Measurements from ENCODE around the gene RAB5B.
A peak's percentile ranks its signal among the peaks of the same experiment; 100 is the strongest.
"Not testable (repeated sequence)": the region's sequence is repeated elsewhere in the genome, so short reads cannot be mapped to it uniquely, and the experiment has no call there.

Gene RAB5B

DNA sequence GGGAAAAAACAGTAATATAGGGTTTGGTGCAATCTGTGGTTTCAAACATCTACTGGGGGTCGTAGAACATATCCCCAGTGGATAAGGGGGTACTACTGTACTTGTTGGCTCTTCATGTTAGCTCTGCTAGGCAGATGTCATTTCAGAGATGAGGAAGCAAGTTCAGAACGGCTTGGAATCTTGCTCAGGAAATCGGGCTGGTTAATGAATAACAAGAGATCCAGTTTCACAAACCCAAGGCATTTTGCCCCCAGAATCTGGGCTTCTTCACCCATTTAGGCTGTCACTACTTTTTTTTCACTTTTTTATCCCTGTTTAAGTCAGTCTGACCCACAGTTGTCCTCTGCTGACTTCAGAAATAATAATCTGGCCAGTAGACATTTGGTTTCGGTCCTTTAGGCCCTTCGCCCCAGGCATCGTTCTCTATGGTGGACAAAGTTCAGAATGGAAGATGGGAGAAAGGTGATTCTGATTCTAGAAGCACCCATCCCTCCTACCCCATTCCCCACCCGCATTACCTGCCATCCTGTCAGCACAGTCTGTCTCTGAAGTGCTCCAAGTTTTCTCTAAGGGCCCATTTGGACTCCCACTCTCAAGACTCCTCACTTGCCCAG, 27.7 kb downstream of the RAB5B start:
- no peaks in the 10 kb centered on the region for H3K4me1 ChIP-seq (ENCODE audit: control insufficient read depth, insufficient read depth, low read length, poor library complexity, severe bottlenecking)
- H3K27ac ChIP-seq (ENCODE audit: low read depth, low read length, severe bottlenecking), result no peak overlapping the region
- 88 to 94% methylated on average over 4 of the region's 7 CpGs for WGBS, 2 experiments (ENCODE audit: insufficient coverage in 2 of 2)
- no peaks in the 10 kb centered on the region for H3K9me3 ChIP-seq (ENCODE audit: control insufficient read depth, low read length)
- H3K36me3 ChIP-seq (ENCODE audit: control insufficient read depth, insufficient read depth, low read length), result peaks cover 22% of the 10 kb centered on the region
- no peak overlapping the region for H3K4me3 ChIP-seq (ENCODE audit: extremely low read depth, insufficient read depth, low read length, poor library complexity, severe bottlenecking)

DNA sequence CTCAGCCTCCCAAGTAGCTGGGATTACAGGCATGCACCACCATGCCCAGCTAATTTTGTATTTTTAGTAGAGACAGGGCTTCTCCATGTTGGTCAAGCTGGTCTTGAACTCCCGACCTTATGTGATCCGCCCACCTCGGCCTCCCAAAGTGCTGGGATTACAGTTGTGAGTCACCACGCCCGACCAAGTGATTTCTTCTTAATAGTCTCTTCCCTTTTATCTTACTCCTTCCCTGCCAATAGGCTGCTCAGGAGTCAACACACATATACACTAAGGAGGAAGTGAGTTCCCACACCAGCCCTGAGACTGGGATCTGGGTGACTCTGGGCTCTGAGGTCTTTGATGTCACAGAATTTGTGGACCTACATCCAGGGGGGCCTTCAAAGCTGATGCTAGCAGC, 29.5 kb downstream of the RAB5B start:
- H3K36me3 ChIP-seq (ENCODE audit: control insufficient read depth, insufficient read depth, low read length), result peaks cover 22% of the 10 kb centered on the region
- H3K27ac ChIP-seq (ENCODE audit: low read depth, low read length, severe bottlenecking); H3K9me3 ChIP-seq (ENCODE audit: control insufficient read depth, low read length); H3K4me1 ChIP-seq (ENCODE audit: control insufficient read depth, insufficient read depth, low read length, poor library complexity, severe bottlenecking); H3K4me3 ChIP-seq (ENCODE audit: extremely low read depth, insufficient read depth, low read length, poor library complexity, severe bottlenecking): not testable (repeated sequence)
- 97 to 100% methylated on average over 1 to 5 of the region's 5 CpGs for WGBS, 2 experiments (ENCODE audit: insufficient coverage in 2 of 2)

DNA sequence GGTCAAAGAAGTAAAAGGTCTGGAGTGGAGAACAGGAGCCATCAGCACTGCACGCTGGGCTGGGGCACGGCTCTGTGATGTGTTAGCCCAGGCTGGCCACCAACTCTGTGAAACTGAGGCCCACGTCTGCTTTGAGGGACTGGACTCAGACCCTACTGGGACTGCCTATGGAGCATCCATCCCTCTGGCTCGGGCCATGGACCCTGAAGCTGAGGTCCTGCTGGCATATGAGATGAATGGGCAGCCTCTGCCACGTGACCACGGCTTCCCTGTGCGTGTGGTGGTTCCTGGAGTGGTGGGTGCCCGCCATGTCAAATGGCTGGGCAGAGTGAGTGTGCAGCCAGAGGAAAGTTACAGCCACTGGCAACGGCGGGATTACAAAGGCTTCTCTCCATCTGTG, 30.3 kb downstream of the RAB5B start:
- WGBS, 2 experiments (ENCODE audit: insufficient coverage in 2 of 2), result 93 to 94% methylated on average over 10 of the region's 10 CpGs
- no peaks in the 10 kb centered on the region for H3K4me1 ChIP-seq (ENCODE audit: control insufficient read depth, insufficient read depth, low read length, poor library complexity, severe bottlenecking)
- H3K36me3 ChIP-seq (ENCODE audit: control insufficient read depth, insufficient read depth, low read length), result peaks cover 22% of the 10 kb centered on the region
- H3K4me3 ChIP-seq (ENCODE audit: extremely low read depth, insufficient read depth, low read length, poor library complexity, severe bottlenecking), result no peak overlapping the region
- H3K27ac ChIP-seq (ENCODE audit: low read depth, low read length, severe bottlenecking), result no peak overlapping the region
- H3K9me3 ChIP-seq (ENCODE audit: control insufficient read depth, low read length), result no peaks in the 10 kb centered on the region

DNA sequence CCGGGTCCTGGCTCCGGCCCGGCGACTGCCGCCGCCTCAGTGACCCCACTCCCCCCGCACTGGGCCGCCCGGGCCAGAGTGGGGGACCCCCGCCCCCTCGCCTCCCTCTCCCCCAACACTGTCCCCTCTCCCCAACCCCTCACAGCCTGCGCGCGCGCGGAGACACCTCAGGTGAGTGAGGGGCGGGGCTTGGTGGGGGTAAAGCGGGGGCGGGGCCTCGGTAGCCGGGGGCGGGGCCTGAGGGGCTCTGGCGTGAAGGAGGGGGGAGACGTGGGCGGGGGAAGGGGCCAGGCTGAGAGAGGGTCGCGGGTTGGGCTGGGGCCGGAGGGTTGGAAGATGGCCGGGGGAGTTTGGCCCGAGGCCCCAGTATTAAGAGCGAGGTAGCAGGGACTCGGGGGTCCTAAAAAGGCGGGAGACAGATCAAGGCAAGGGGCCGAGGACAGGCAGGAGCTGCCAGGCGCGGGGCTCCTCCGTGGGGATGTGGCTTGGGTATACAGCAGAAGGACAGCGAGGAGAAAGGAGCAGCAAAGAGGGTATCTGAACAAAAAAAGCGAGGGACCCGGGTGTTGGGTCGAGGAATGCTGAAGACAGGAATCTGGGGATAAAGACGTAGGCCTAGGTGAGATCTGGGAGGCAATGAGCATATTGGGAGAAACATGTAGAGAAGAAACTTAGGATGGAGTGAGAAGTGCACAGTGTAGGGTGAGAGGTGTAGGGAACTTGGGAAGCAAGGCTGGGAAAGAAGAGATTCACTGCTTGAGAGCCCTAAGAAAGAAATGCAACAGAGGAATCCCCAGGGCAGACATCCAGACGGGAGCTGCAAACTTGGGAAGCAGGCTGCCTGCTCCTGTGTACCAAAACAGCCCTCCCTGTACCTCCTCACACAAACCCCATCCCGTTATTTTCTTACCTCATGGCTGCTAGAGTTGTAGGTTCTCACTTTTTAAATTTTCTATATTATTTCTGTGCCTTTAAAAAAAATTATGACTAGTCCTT, 34.0 kb downstream of the RAB5B start:
- Histone ChIP-seq H3K4me3 (ENCODE audit: extremely low read depth, insufficient read depth, low read length, poor library complexity, severe bottlenecking) (peak overlapping the region; percentile 70), H3K9me3 (ENCODE audit: control insufficient read depth, low read length) (no peaks in the 10 kb centered on the region), H3K36me3 (ENCODE audit: control insufficient read depth, insufficient read depth, low read length) (peaks cover 11% of the 10 kb centered on the region), H3K4me1 (ENCODE audit: control insufficient read depth, insufficient read depth, low read length, poor library complexity, severe bottlenecking) (peaks cover 3% of the 10 kb centered on the region), H3K27ac (ENCODE audit: low read depth, low read length, severe bottlenecking) (peak overlapping the region; percentile 62)
- WGBS, 2 experiments (ENCODE audit: insufficient coverage in 2 of 2), result 1 to 2% methylated on average over 20 to 21 of the region's 44 CpGs

DNA sequence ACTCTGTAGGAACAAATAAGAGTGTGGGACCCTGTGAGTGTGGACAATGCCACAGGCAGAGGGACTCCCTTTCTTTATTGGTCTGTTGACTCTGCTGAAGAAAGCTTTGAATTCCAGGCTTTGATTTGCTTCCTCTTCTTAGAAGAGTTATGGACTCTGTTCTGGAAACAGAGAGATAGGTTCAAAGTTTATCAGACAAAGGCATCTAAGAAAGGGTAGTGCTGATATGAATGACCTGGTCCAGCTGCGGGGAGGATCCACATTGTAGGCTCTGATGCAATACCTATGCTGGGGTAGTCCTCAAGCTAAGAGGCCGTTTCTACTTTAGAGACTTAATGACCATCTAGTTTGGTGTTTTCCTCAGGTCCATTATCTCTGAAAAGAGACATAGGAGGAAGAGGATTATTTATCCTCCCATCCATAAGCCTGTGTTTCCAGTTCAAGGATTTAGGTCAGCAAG, 36.3 kb downstream of the RAB5B start:
- no peaks in the 10 kb centered on the region for H3K9me3 ChIP-seq (ENCODE audit: control insufficient read depth, low read length)
- 83 to 100% methylated on average over 1 of the region's 2 CpGs for WGBS, 2 experiments (ENCODE audit: insufficient coverage in 2 of 2)

DNA sequence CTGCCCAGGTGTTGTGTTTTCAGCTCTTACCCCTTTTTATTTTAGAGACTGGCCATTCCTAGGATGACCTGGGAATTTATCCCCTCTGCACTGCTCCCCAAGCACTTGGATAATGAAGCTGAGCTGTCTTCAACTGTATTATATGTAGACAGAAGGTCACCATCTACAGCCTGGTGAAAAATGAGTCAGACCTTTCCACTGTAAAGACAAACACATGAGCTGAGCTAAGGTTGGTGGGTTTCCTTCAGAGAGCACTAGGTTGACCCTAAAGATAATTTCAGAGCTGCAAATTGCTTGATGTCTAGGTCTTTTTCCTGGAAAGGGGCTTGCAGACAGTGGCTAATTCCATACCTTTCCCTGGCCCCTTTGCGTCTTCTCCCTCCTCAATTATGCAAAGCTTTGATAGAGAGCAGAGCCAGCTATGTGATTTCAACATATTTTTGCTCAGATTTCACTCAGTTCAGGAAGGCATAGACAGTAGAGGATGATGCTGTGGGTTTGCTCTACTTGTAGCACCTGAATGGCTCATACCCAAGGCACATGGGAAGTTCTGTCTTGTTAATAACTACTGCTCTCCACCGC, 37.7 kb downstream of the RAB5B start:
- no CpG with 5 or more reads among the region's 2 CpGs for WGBS, 2 experiments (ENCODE audit: insufficient coverage in 2 of 2)
- no peaks in the 10 kb centered on the region for H3K36me3 ChIP-seq (ENCODE audit: control insufficient read depth, insufficient read depth, low read length)
- H3K4me1 ChIP-seq (ENCODE audit: control insufficient read depth, insufficient read depth, low read length, poor library complexity, severe bottlenecking), result peaks cover 3% of the 10 kb centered on the region
- no peak overlapping the region for H3K27ac ChIP-seq (ENCODE audit: low read depth, low read length, severe bottlenecking)
- no peak overlapping the region for H3K4me3 ChIP-seq (ENCODE audit: extremely low read depth, insufficient read depth, low read length, poor library complexity, severe bottlenecking)
- no peaks in the 10 kb centered on the region for H3K9me3 ChIP-seq (ENCODE audit: control insufficient read depth, low read length)

More for the DNA sequence above, 36.3 kb downstream of the RAB5B start:
- no peaks in the 10 kb centered on the region for H3K36me3 ChIP-seq (ENCODE audit: control insufficient read depth, insufficient read depth, low read length)
- no peak overlapping the region for H3K27ac ChIP-seq (ENCODE audit: low read depth, low read length, severe bottlenecking)
- H3K4me3 ChIP-seq (ENCODE audit: extremely low read depth, insufficient read depth, low read length, poor library complexity, severe bottlenecking), result no peak overlapping the region
- peaks cover 3% of the 10 kb centered on the region for H3K4me1 ChIP-seq (ENCODE audit: control insufficient read depth, insufficient read depth, low read length, poor library complexity, severe bottlenecking)

DNA sequence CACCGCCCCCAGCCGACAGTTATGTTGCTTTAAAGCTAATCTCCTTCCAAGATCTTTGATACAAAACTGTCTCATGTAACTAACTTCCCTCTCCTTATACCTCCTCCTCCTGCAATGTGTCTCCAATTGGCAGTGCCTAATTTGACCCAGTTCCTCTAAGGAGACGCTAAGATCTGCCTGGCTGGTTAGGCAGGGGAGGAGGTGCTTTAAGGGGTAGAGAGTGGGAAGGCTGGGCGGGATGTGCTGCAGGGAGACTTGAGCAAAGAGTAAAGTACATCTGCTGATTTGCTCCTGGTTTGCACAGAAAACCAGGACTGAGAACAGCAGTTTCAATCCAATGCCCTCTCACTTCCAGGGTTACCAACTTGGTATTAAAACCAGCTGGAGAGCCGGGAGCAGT, 39.6 kb downstream of the RAB5B start:
- no peak overlapping the region for H3K27ac ChIP-seq (ENCODE audit: low read depth, low read length, severe bottlenecking)
- WGBS, 2 experiments (ENCODE audit: insufficient coverage in 2 of 2), result 92 to 97% methylated on average over 4 to 5 of the region's 5 CpGs
- no peak overlapping the region for H3K4me3 ChIP-seq (ENCODE audit: extremely low read depth, insufficient read depth, low read length, poor library complexity, severe bottlenecking)
- peaks cover 3% of the 10 kb centered on the region for H3K4me1 ChIP-seq (ENCODE audit: control insufficient read depth, insufficient read depth, low read length, poor library complexity, severe bottlenecking)
- no peaks in the 10 kb centered on the region for H3K36me3 ChIP-seq (ENCODE audit: control insufficient read depth, insufficient read depth, low read length)
- H3K9me3 ChIP-seq (ENCODE audit: control insufficient read depth, low read length), result no peaks in the 10 kb centered on the region

DNA sequence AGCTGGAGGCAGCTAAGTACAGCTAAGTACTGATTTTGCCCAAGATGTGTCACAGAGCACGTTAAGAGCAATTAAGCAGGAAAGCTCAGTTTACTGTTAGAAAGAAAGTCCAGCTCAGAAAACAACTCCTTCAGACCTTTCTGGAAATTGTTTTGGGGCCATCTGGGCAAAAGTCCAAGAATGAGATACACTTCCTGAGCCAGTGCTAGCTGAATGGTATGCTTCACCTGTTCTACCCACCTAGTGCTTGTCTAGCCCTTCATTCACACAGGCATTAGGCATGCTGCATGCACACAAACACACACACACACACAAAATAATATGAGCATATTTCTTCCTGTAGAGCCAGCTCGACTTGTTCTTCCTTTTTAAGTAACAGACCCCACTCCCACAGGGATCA, 40.3 kb downstream of the RAB5B start:
- Histone ChIP-seq H3K36me3 (ENCODE audit: control insufficient read depth, insufficient read depth, low read length) (no peaks in the 10 kb centered on the region), H3K4me3 (ENCODE audit: extremely low read depth, insufficient read depth, low read length, poor library complexity, severe bottlenecking) (no peak overlapping the region), H3K4me1 (ENCODE audit: control insufficient read depth, insufficient read depth, low read length, poor library complexity, severe bottlenecking) (peaks cover 3% of the 10 kb centered on the region), H3K27ac (ENCODE audit: low read depth, low read length, severe bottlenecking) (no peak overlapping the region), H3K9me3 (ENCODE audit: control insufficient read depth, low read length) (no peaks in the 10 kb centered on the region)
- WGBS, 2 experiments (ENCODE audit: insufficient coverage in 2 of 2), result 67 to 80% methylated on average over 1 of the region's 2 CpGs

DNA sequence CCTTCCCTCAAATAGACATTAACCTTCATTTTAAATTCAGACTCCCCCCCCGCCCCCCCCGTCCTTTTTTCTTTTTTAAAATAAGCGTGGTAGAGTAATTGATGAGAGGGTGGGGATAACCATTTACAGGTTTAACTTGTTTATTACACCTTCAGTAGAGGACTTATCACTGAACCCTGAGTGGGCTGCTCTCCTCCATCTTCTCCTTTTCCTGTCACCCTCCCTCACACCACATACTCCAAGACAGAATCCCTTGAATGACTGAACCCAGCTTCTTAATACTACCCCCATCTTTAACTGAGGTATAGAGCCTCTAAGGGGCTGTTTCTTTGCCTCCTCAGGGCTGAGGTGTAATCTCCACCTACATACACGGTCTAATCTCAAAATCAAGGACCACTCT, 43.3 kb downstream of the RAB5B start:
- peaks cover 21% of the 10 kb centered on the region for H3K4me1 ChIP-seq (ENCODE audit: control insufficient read depth, insufficient read depth, low read length, poor library complexity, severe bottlenecking)
- no peaks in the 10 kb centered on the region for H3K9me3 ChIP-seq (ENCODE audit: control insufficient read depth, low read length)
- no peak overlapping the region for H3K4me3 ChIP-seq (ENCODE audit: extremely low read depth, insufficient read depth, low read length, poor library complexity, severe bottlenecking)
- H3K36me3 ChIP-seq (ENCODE audit: control insufficient read depth, insufficient read depth, low read length), result no peaks in the 10 kb centered on the region
- WGBS, 2 experiments (ENCODE audit: insufficient coverage in 2 of 2), result 100% methylated on average over 1 of the region's 4 CpGs; no CpG with 5 or more reads in 1 of the 2 experiments
- H3K27ac ChIP-seq (ENCODE audit: low read depth, low read length, severe bottlenecking), result no peak overlapping the region

DNA sequence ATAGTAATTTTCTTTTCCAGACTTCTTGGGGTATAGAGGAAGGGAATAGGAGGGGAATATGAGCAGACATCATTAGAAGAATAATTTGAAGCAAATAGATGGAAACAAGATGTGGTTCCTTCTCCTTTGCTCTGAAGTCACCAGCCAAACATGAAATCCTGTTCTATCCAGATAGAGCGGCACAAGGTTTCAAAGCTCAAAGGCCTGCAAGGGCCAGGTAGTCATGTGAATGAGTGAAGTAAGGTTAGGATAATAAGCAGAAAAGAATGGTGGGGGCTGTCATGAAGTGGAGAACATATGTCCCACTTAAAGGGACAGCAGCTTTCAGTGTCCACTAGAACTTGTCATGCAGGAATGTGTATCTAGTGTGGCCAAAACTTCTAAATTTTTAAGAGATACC, 44.5 kb downstream of the RAB5B start:
- peaks cover 24% of the 10 kb centered on the region for H3K4me1 ChIP-seq (ENCODE audit: control insufficient read depth, insufficient read depth, low read length, poor library complexity, severe bottlenecking)
- no peak overlapping the region for H3K27ac ChIP-seq (ENCODE audit: low read depth, low read length, severe bottlenecking)
- no peak overlapping the region for H3K4me3 ChIP-seq (ENCODE audit: extremely low read depth, insufficient read depth, low read length, poor library complexity, severe bottlenecking)
- WGBS, 2 experiments (ENCODE audit: insufficient coverage in 2 of 2), result 80 to 100% methylated on average over 1 of the region's 1 CpG
- no peaks in the 10 kb centered on the region for H3K9me3 ChIP-seq (ENCODE audit: control insufficient read depth, low read length)
- no peaks in the 10 kb centered on the region for H3K36me3 ChIP-seq (ENCODE audit: control insufficient read depth, insufficient read depth, low read length)

Measured in mesodermal cell (in vitro differentiated cells).